Tibial artery (tissue), 4 donors: Measurements from ENCODE around the gene CYP17A1.

Experiments used
- DNase-seq, 2 donors: peaks; one replicate each; pipeline ENCODE4 v3.0.0-alpha.2; 2019
- H3K27ac ChIP-seq, 2 donors: fragments of 200-600 bp; sonication (generic) in 1 of 2; 1 replicate in 1 of 2; 2 replicates in 1 of 2; pipeline ENCODE4 v1.5.1; 2018 to 2019; ENCODE audit warnings: mild to moderate bottlenecking in 1 of 2
- H3K27me3 ChIP-seq, 2 donors: fragments of 200-600 bp; sonication (generic) in 1 of 2; one replicate each; pipeline versions ENCODE4 v1.5.1 to v1.6.0; 2016 to 2019
- H3K36me3 ChIP-seq, 3 donors: fragments of 200-600 bp; sonication (generic) in 2 of 3; one replicate each; pipeline ENCODE4 v1.5.1; 2016 to 2019; ENCODE audit warnings: mild to moderate bottlenecking in 2 of 3
- H3K4me1 ChIP-seq, 4 donors: fragments of 200-600 bp; sonication (generic) in 2 of 4; 1 replicate in 3 of 4; 2 replicates in 1 of 4; pipeline ENCODE4 v1.5.1; 2016 to 2019
- H3K4me3 ChIP-seq, 2 donors: fragments of 200-600 bp; sonication (generic) in 1 of 2; 1 replicate in 1 of 2; 2 replicates in 1 of 2; pipeline ENCODE4 v1.5.1; 2018 to 2019; ENCODE audit warnings: mild to moderate bottlenecking in 2 of 2
- H3K9me3 ChIP-seq, 3 donors: fragments of 200-600 bp; sonication (generic) in 1 of 3; one replicate each; pipeline ENCODE4 v1.5.1; 2016 to 2019
- intact Hi-C: fragments of 100-400 bp; cut with DNase I; formaldehyde crosslinking; loops from one replicate; pipeline ENCODE4 v1.15.0; 2023; ENCODE audit warnings: low total_unique reads
- TF ChIP-seq, protein P1 (sequence below), 2 experiments: fragments of 200-600 bp in 1 of 2; fragments of 450-650 bp in 1 of 2; IDR thresholded peaks; one replicate each; pipeline ENCODE4 v1.5.1; 2017 to 2019; ENCODE audit warnings: antibody characterized with exemption in 2 of 2, mild to moderate bottlenecking in 1 of 2, moderate library complexity in 1 of 2

The CYP17A1 gene

DNA sequence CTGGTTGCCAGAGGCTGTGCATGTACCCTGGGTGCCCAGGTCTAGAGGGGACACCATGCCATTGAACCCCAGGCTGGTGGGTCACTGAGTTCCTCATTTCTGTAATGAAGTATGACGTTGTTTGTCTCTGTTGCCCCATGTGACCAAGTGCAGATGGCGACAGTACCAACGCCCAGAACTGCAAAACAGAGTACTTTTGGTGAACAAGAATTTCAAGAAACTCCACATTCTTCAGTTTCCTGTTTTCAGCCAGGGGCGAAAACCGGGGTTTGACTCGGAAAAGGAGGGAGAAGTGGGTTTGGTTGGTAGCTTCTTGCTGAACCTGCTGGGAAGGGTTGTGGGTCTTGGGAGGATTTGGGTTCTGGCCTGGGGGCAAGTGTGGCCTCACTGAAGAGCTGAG, 18.2 kb downstream of the CYP17A1 start:
- no peak overlapping the region for H3K4me3 ChIP-seq
- peak; percentile 73 to 79 for DNase-seq
- H3K27me3 ChIP-seq: no peaks in the 10 kb centered on the region
- intact Hi-C loops: loop anchor here (5.0 kb wide), 1 partner anchor 77 kb away; the partner anchor contains the start of gene WBP1L
- no peaks in the 10 kb centered on the region for H3K9me3 ChIP-seq
- H3K36me3 ChIP-seq: peaks cover 0 to 5% (median 1%) of the 10 kb centered on the region in 3 donors
- TF ChIP-seq, protein P1, sequence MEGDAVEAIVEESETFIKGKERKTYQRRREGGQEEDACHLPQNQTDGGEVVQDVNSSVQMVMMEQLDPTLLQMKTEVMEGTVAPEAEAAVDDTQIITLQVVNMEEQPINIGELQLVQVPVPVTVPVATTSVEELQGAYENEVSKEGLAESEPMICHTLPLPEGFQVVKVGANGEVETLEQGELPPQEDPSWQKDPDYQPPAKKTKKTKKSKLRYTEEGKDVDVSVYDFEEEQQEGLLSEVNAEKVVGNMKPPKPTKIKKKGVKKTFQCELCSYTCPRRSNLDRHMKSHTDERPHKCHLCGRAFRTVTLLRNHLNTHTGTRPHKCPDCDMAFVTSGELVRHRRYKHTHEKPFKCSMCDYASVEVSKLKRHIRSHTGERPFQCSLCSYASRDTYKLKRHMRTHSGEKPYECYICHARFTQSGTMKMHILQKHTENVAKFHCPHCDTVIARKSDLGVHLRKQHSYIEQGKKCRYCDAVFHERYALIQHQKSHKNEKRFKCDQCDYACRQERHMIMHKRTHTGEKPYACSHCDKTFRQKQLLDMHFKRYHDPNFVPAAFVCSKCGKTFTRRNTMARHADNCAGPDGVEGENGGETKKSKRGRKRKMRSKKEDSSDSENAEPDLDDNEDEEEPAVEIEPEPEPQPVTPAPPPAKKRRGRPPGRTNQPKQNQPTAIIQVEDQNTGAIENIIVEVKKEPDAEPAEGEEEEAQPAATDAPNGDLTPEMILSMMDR (IDR thresholded peaks at IDR 0.05): no peak
- peaks cover 0 to 44% (median 29%) of the 10 kb centered on the region in 4 donors for H3K4me1 ChIP-seq
- peak overlapping the region; percentile 90 to 96 for H3K27ac ChIP-seq

DNA sequence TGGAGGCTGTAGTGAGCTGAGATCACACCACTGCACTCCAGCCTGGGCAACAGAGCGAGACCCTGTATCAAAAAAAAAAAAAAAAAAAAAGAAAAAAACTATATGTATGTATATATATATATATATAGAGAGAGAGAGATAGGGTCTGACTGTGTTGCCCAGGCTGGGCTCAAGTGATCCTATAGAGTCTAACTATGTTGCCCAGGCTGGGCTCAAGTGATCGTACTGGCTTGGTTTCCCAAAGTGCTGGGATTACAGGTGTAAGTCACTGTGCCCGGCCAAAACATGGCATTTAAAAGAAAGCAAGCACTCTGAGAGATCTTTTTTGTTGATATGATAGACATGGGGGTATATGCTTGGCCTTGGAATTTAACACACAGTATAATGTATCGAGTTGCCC, 20.0 kb downstream of the CYP17A1 start:
- TF ChIP-seq, protein P1 (IDR thresholded peaks at IDR 0.05): no peak
- peaks cover 16 to 24% (median 19%) of the 10 kb centered on the region in 3 donors for H3K36me3 ChIP-seq
- no peaks in the 10 kb centered on the region for H3K9me3 ChIP-seq
- no peak for DNase-seq
- H3K4me1 ChIP-seq: peaks cover 0 to 60% (median 41%) of the 10 kb centered on the region in 4 donors
- no peaks in the 10 kb centered on the region for H3K27me3 ChIP-seq
- intact Hi-C loops: loop anchor here (5.0 kb wide), 1 partner anchor 75 kb away; the partner anchor contains the start of gene WBP1L
- H3K27ac ChIP-seq: peak overlapping the region; percentile 90 to 96
- H3K4me3 ChIP-seq: no peak overlapping the region

DNA sequence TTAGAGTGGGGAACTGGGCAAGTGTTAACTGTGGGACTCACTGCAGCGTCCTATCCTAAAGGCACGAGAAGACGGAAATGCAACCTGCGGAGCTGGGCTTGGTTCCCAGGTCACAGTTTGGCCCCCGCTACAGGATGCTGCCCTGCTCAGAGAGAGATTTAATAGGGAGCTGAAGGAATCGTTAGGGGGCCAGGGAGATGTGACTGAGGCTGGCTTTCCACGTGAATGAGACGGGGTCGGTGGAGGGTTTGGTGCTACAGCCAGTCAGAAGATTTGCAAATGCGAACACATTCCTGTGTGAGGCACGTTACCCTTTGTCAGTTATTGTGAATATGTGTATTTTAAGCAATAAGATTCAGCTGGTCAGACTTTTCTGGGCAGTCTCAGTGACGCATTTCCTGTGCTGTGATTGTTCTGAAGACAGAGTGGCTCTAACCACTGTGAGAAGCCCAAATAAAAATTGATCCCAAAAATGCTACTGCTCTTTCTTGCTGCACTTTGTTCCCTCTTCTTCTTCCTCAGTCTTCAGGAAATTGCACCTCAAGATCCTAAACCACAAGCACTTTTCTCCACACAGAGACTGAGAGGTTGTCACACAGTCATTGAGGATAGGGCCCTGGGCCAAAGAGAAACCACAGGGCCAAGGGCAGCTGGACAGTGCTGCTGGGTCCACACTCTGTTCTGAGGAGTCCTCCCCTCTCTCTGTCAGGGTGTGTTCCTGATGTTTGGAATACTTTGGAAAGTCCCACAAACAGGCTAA, 21.2 kb downstream of the CYP17A1 start:
- DNase-seq: peak; percentile 82 to 88
- intact Hi-C loops: loop anchor here (2.0 to 5.0 kb wide), 2 partner anchors 41 to 74 kb away; partner anchors contain the start of gene WBP1L
- Histone ChIP-seq H3K36me3 (peaks cover 28 to 36% (median 31%) of the 10 kb centered on the region in 3 donors), H3K4me1 (peaks cover 0 to 60% (median 41%) of the 10 kb centered on the region in 4 donors), H3K27me3 (no peaks in the 10 kb centered on the region), H3K9me3 (no peaks in the 10 kb centered on the region), H3K27ac (peak overlapping the region; percentile 90 to 96), H3K4me3 (no peak overlapping the region)
- TF ChIP-seq, protein P1 (IDR thresholded peaks at IDR 0.05): no peak

DNA sequence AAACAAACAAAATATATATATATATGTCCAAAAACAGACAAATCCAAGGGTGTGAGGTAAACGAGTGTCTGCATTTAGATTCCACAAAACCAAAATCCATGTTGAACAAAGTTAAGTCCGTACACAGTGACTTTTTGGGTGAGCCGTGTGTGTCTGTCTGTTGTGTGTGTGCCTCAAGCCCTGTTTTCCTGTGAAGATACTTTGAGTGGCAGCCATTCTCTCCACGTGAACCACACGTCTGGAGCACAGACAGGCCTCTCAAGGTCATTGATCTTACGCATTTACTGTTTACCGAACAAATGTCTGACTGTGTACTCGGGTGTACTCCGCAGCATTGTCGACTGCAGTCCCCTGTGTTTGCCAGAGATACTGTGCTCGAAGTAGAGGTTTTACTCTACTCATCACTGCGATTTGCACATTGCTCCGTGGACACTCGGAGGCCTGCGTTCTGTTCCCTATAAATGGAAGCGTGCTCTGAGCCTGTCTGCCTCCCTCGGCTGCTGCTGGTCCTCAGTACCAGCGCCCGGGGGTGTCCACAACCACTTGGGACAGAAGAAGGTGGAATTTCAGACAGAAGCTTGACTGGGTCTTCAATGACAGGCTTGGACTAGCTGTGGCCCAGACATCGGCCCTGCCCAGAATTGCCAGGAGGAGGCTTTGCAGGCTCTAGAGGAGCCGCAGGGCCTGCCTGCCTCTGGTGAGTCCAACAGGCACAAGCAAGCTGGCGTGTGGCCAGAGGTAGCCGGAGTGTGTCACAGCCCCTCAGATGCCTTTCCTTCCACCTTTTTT, 22.1 kb downstream of the CYP17A1 start:
- intact Hi-C loops: loop anchor here (2.0 to 5.0 kb wide), 2 partner anchors 40 to 73 kb away; partner anchors contain the start of gene WBP1L
- TF ChIP-seq, protein P1 (IDR thresholded peaks at IDR 0.05): peak in 1 of 2 experiments; percentile 26
- peak; percentile 88 to 92 for DNase-seq

DNA sequence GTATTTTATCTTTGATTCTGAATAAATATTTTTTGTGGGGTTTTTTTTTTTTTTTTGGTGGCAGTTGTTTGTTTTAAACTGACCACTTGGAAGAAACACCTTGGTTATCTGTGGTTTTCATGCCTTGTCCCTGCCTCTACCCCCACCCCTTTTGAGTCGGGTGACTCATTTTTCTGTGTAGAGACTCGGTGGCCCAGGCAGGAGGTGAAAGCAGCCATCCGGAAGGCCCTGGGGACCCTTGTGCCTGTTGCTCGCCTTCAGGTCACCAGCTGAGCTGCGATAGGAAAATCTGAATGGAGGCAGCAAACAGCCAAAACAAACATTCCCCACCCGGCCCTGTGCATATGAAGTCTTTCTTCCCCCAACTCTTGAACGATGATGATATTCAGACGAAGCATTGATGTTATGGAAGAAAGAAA, 22.8 kb downstream of the CYP17A1 start:
- intact Hi-C loops: loop anchor here (2.0 kb wide), 1 partner anchor 40 kb away; no protein-coding TSS in a partner anchor
- peaks cover 40 to 49% (median 44%) of the 10 kb centered on the region in 3 donors for H3K36me3 ChIP-seq

More for the DNA sequence above, 22.1 kb downstream of the CYP17A1 start:
- peaks cover 0 to 60% (median 41%) of the 10 kb centered on the region in 4 donors for H3K4me1 ChIP-seq
- H3K27me3 ChIP-seq: no peaks in the 10 kb centered on the region
- H3K36me3 ChIP-seq: peaks cover 35 to 43% (median 38%) of the 10 kb centered on the region in 3 donors
- peak overlapping the region; percentile 90 to 96 for H3K27ac ChIP-seq
- H3K9me3 ChIP-seq: no peaks in the 10 kb centered on the region
- no peak overlapping the region for H3K4me3 ChIP-seq

More for the DNA sequence above, 22.8 kb downstream of the CYP17A1 start:
- Histone ChIP-seq H3K9me3 (no peaks in the 10 kb centered on the region), H3K27me3 (no peaks in the 10 kb centered on the region), H3K4me3 (no peak overlapping the region), H3K4me1 (peaks cover 0 to 60% (median 41%) of the 10 kb centered on the region in 4 donors), H3K27ac (peak overlapping the region; percentile 90 to 96)
- DNase-seq: peak in 1 of 2 donors; percentile 78
- TF ChIP-seq, protein P1 (IDR thresholded peaks at IDR 0.05): no peak
